Dendritic cell treated with granulocyte-macrophage colony-stimulating factor and Interleukin-4, amounts not matched to agents 40 ng/mL and 50 ng/mL, for 4 days (primary cell): ENCODE results near the gene GYS2.

Experiments used
- H3K27ac Mint-ChIP-seq: one replicate; pipeline ENCODE4 v1.8.0; 2022; ENCODE audit warnings: mild to moderate bottlenecking, mixed read lengths
- H3K27me3 Mint-ChIP-seq: one replicate; pipeline ENCODE4 v1.8.0; 2022; ENCODE audit warnings: mild to moderate bottlenecking, mixed read lengths
- H3K36me3 Mint-ChIP-seq: one replicate; pipeline ENCODE4 v1.8.0; 2022; ENCODE audit warnings: low read depth, mixed read lengths
- H3K4me1 Mint-ChIP-seq: one replicate; pipeline ENCODE4 v1.8.0; 2022; ENCODE audit warnings: low read depth, mixed read lengths
- H3K4me3 Mint-ChIP-seq: one replicate; pipeline ENCODE4 v1.8.0; 2022; ENCODE audit warnings: mild to moderate bottlenecking, moderate library complexity, mixed read lengths
- H3K9me3 Mint-ChIP-seq: one replicate; pipeline ENCODE4 v1.8.0; 2022; ENCODE audit warnings: mixed read lengths
- intact Hi-C: fragments of 100-400 bp; cut with micrococcal nuclease; formaldehyde crosslinking; loops from one replicate; pipeline ENCODE4 v1.15.0; 2022

GYS2 gene

GRCh38 chr12:21500786-21501257 is 103.8 kb downstream of the GYS2 start:
- H3K4me1 Mint-ChIP-seq, result peaks cover 28% of the 10 kb centered on the region
- no peak overlapping the region for H3K4me3 Mint-ChIP-seq
- intact Hi-C loops, result loop anchor here (1.0 to 5.0 kb wide), 4 partner anchors 64 to 546 kb away; partner anchors contain the start of genes CMAS, LDHB and PYROXD1
- no peaks in the 10 kb centered on the region for H3K27me3 Mint-ChIP-seq
- H3K36me3 Mint-ChIP-seq, result peaks cover 35% of the 10 kb centered on the region
- no peak overlapping the region for H3K27ac Mint-ChIP-seq
- no peaks in the 10 kb centered on the region for H3K9me3 Mint-ChIP-seq

DNA sequence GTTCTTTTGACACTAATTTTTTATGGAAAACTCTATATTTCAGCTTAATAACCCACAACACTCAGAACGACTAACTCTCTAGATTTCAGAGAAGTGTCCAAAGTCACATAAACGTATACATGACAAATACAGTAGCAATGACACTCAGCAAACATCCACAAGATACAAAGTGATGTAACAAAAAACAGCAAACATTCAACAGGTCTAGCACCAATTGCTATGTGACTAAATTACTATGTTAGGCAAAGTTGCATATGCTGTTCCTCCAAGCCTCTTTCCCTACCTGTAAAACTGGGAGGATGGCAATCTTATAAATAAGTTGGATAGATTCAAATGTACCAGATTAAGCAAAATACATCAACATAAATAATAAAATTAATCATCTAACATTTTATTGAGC is 104.9 kb downstream of the GYS2 start:
- no peaks in the 10 kb centered on the region for H3K9me3 Mint-ChIP-seq
- H3K4me1 Mint-ChIP-seq, result peaks cover 28% of the 10 kb centered on the region
- no peak overlapping the region for H3K27ac Mint-ChIP-seq
- no peaks in the 10 kb centered on the region for H3K27me3 Mint-ChIP-seq
- no peak overlapping the region for H3K4me3 Mint-ChIP-seq
- intact Hi-C loops, result loop anchor here (5.0 kb wide), 4 partner anchors 37 to 548 kb away; partner anchors contain the start of genes CMAS and LDHB
- H3K36me3 Mint-ChIP-seq, result peaks cover 45% of the 10 kb centered on the region
